ENCODE data around the gene SLC25A44.

The SLC25A44 gene

DNA sequence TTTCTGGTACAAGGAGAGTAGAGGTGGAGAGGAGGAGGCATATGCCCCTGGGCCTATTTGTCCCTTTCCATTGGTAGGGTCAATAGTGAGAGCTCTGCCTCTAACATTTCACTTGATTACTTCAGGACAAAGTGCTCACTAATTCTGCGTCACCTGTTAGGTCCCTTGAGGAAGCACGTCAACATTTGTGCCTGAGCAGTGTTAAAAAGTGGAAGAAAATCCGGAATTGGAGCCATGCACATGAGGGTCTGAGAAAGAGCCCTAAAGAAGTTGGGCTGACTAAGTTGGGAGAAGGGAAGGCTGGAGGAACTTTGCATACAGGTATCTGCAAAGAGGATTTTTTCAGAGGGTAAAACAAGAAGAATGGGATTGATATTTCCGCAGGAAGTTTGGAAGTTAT is 1.9 kb downstream of the SLC25A44 start:
- H3K4me3 ChIP-seq (ENCODE audit: low read length), result peak overlapping the region; percentile 27; the same call in 1 of the 2 replicates
- peaks cover 64% of the 10 kb centered on the region for H3K79me2 ChIP-seq (ENCODE audit: control insufficient read depth, low read length)
- no peak overlapping the region for H3K27ac ChIP-seq (ENCODE audit: low read depth, low read length)
- peaks cover 25% of the 10 kb centered on the region for H3K4me1 ChIP-seq (ENCODE audit: control insufficient read depth, low read length)
- peaks cover 36% of the 10 kb centered on the region for H3K36me3 ChIP-seq (ENCODE audit: control insufficient read depth, low read length)
- H3K9me3 ChIP-seq (ENCODE audit: control insufficient read depth, insufficient read depth, low read length), result no peaks in the 10 kb centered on the region
- TF ChIP-seq, protein P1, sequence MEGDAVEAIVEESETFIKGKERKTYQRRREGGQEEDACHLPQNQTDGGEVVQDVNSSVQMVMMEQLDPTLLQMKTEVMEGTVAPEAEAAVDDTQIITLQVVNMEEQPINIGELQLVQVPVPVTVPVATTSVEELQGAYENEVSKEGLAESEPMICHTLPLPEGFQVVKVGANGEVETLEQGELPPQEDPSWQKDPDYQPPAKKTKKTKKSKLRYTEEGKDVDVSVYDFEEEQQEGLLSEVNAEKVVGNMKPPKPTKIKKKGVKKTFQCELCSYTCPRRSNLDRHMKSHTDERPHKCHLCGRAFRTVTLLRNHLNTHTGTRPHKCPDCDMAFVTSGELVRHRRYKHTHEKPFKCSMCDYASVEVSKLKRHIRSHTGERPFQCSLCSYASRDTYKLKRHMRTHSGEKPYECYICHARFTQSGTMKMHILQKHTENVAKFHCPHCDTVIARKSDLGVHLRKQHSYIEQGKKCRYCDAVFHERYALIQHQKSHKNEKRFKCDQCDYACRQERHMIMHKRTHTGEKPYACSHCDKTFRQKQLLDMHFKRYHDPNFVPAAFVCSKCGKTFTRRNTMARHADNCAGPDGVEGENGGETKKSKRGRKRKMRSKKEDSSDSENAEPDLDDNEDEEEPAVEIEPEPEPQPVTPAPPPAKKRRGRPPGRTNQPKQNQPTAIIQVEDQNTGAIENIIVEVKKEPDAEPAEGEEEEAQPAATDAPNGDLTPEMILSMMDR (IDR thresholded peaks at IDR 0.05; ENCODE audit: low read depth, low read length, poor library complexity, severe bottlenecking), result no peak
- no peaks in the 10 kb centered on the region for H3K9me2 ChIP-seq (replicated peaks; ENCODE audit: control insufficient read depth, low read length)
- H4K20me1 ChIP-seq (ENCODE audit: control insufficient read depth, insufficient read depth, low read depth, low read length), result no peaks in the 10 kb centered on the region
- peak overlapping the region; percentile 43 for H3K4me2 ChIP-seq (ENCODE audit: low read length)
- no peaks in the 10 kb centered on the region for H3F3A ChIP-seq (ENCODE audit: control insufficient read depth, insufficient read depth)
- H3K27me3 ChIP-seq (ENCODE audit: control insufficient read depth, low read length), result no peaks in the 10 kb centered on the region

DNA sequence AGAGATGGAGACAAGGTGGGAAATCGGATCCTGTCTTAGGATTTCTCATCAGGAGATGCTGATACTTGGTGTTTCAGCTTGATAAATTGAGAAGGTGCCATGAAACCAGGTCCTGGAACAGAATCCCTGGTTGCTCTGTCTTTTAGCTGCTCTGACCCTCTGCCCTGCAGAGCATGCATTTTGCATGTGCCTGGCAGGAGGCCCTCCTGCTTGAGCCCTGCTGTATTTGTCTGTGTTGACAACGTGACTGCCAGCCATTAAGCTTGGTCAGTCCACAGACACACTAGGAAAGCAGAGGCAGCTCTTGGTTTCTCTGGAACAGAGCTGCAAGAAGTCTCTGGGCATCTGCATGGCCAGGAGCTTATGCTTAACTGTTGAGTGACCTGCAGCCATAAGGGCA is 2.5 kb downstream of the SLC25A44 start:
- no peak for TF ChIP-seq EZH2phosphoT487 (IDR thresholded peaks at IDR 0.05; ENCODE audit: borderline replicate concordance, low read length)
- TF ChIP-seq, protein P1 (IDR thresholded peaks at IDR 0.05; ENCODE audit: low read depth, low read length, poor library complexity, severe bottlenecking), result no peak
- Histone ChIP-seq H3K9me2 (replicated peaks; ENCODE audit: control insufficient read depth, low read length) (no peaks in the 10 kb centered on the region), H4K20me1 (ENCODE audit: control insufficient read depth, insufficient read depth, low read depth, low read length) (0 out of 2 replicates have a peak, but pooled peaks cover 4% of the 10 kb centered on the region), H3K9me3 (ENCODE audit: control insufficient read depth, insufficient read depth, low read length) (no peaks in the 10 kb centered on the region), H3F3A (ENCODE audit: control insufficient read depth, insufficient read depth) (no peaks in the 10 kb centered on the region), H3K36me3 (ENCODE audit: control insufficient read depth, low read length) (peaks cover 41% of the 10 kb centered on the region), H3K79me2 (ENCODE audit: control insufficient read depth, low read length) (peaks cover 67% of the 10 kb centered on the region), H3K4me2 (ENCODE audit: low read length) (no peak overlapping the region), H3K4me1 (ENCODE audit: control insufficient read depth, low read length) (peaks cover 29% of the 10 kb centered on the region), H3K27me3 (ENCODE audit: control insufficient read depth, low read length) (no peaks in the 10 kb centered on the region), H3K4me3 (ENCODE audit: low read length) (no peak overlapping the region), H3K27ac (ENCODE audit: low read depth, low read length) (no peak overlapping the region)

DNA sequence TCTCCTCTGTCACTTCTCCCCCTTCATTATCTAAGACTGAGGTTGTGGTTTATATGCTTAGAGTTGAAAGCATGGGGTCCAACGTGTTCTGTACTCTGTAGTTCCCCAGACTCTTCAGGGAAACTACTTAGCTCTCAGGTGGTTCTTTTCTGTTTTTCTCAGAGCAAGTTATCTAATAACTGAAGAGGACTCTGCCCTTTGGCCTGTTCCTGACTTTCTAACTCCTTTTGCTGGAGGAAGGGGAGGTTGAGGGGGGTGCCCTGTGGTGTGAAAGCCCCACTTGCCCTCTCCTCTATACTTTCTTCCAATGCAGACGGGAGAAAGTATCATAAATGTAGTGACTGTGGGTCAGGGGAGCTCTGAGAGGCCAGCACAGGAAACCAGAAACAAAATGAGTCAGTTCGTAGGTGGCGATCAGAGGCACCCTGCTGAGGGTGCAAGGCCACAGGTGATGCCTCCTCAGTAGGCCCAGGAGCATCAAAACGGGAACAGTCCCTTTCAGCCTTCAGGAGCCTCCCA is 5.0 kb downstream of the SLC25A44 start:
- H3K4me2 ChIP-seq (ENCODE audit: low read length), result no peak overlapping the region
- H3K4me1 ChIP-seq (ENCODE audit: control insufficient read depth, low read length), result peaks cover 22% of the 10 kb centered on the region
- no peaks in the 10 kb centered on the region for H3K27me3 ChIP-seq (ENCODE audit: control insufficient read depth, low read length)
- peaks cover 58% of the 10 kb centered on the region for H3K36me3 ChIP-seq (ENCODE audit: control insufficient read depth, low read length)
- no peak overlapping the region for H3K27ac ChIP-seq (ENCODE audit: low read depth, low read length)
- no peaks in the 10 kb centered on the region for H3K9me3 ChIP-seq (ENCODE audit: control insufficient read depth, insufficient read depth, low read length)
- no peaks in the 10 kb centered on the region for H3K9me2 ChIP-seq (replicated peaks; ENCODE audit: control insufficient read depth, low read length)
- no peaks in the 10 kb centered on the region for H3F3A ChIP-seq (ENCODE audit: control insufficient read depth, insufficient read depth)
- H3K79me2 ChIP-seq (ENCODE audit: control insufficient read depth, low read length), result peaks cover 81% of the 10 kb centered on the region
- H4K20me1 ChIP-seq (ENCODE audit: control insufficient read depth, insufficient read depth, low read depth, low read length), result 0 out of 2 replicates have a peak, but pooled peaks cover 4% of the 10 kb centered on the region
- H3K4me3 ChIP-seq (ENCODE audit: low read length), result no peak overlapping the region
- no peak for TF ChIP-seq EZH2phosphoT487 (IDR thresholded peaks at IDR 0.05; ENCODE audit: borderline replicate concordance, low read length)
- TF ChIP-seq, protein P1 (IDR thresholded peaks at IDR 0.05; ENCODE audit: low read depth, low read length, poor library complexity, severe bottlenecking), result no peak

All from DOHH2 (cell line).